HG02571 (cell line): ENCODE measurements around the gene TRIM4.
"Not testable (repeated sequence)": the region's sequence is repeated elsewhere in the genome, so short reads cannot be mapped to it uniquely, and the experiment has no call there.

Experiments used
- ATAC-seq: cut with Tn5 transposase; IDR thresholded peaks from one replicate; pipeline ENCODE4 v1.9.1; 2021; ENCODE audit warnings: mild to moderate bottlenecking, moderate library complexity; ENCODE audit not compliant: unreplicated experiment

The TRIM4 gene

DNA sequence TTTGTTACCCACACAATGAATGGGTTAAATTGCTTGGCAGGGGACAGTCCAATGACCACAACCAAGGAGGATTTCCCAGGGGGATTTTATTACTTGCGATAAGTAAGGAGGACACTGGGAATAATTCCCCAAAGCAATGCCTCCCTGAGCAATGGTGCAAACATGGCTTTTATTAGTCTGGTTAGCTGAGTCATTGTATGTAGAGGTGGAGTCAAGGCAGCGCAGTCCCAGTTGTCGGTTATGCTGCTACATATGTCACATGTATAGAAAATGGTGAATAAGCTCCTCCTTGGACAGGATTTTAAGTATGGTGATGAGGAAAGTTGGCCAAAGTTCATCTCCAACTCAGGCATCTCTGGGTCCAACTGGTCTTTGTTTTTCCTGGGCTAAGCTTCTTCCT lies 3.9 kb upstream of the TRIM4 start:
- no peak for ATAC-seq

DNA sequence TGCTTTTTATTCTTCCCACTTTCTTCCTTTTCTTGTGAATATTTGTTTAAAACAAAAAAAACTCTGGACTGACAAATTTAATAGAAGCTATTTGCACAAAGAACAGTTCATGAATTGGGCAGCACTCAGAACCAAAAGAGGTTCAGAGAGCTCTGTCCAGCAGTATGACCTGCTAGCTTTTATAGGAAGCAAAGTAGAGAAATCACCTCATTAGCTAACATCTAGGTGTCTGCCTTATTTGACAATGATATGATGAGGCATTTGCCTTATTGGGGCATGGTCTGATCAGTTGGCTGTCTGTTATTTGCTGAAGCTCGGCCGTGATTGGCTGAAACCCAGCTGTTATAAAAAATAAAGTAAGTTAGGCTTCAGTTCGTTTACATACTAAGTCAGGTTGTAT lies 819 bp upstream of the TRIM4 start:
- no peak for ATAC-seq

DNA sequence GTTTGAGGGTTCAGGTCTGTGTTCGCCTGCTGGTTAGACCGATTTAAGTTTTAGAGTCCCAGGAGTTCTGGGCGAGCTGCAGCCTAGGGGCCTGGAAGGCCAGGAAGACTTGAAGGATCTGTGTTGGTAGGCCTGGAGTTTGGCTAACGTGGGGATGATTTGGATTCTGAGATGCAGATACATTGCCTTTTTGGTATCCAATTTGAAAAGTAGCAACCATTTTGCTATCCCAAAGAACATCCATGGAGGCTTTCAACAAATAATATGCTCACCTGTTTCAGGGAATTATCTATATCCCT lies 433 bp upstream of the TRIM4 start:
- no peak for ATAC-seq

DNA sequence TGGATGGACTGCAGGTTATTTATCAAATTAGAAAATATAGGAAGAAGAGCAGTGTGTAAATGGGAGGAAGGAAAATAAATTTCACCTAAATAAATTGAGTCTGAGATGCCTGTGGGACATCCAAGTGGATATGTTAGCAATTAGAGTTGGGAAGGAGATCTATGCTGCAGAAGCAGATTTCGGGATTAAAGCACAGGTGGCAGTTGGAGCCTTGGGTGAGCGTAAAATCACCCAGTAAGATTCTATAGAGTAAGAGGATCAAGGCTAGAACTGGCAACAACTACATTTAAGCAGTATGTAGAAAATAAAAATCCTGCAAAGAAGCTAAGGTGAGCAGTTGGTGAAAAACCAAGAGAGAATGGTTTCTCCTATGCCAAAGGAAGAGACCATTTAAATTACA lies 8.4 kb downstream of the TRIM4 start:
- no peak for ATAC-seq

DNA sequence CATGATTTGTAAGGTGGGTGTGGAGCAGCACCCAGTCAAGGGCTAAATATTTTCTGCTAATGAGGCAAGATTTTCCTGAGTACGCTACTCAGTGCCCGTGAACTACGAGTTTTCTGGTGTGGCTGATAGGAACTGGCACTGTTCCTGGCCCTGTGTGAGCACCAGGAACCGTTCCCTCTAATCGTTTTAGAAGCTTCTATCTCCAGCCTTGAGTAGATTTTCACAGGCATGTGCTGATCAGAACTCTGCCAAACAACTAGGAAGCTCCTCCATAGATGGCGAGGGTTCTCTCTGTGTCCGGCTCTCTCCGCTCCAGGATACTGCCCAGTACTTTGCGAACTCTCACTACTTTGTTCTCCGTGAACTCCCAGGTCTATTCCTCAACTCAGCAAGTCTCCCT lies 17.7 kb downstream of the TRIM4 start:
- no peak for ATAC-seq

DNA sequence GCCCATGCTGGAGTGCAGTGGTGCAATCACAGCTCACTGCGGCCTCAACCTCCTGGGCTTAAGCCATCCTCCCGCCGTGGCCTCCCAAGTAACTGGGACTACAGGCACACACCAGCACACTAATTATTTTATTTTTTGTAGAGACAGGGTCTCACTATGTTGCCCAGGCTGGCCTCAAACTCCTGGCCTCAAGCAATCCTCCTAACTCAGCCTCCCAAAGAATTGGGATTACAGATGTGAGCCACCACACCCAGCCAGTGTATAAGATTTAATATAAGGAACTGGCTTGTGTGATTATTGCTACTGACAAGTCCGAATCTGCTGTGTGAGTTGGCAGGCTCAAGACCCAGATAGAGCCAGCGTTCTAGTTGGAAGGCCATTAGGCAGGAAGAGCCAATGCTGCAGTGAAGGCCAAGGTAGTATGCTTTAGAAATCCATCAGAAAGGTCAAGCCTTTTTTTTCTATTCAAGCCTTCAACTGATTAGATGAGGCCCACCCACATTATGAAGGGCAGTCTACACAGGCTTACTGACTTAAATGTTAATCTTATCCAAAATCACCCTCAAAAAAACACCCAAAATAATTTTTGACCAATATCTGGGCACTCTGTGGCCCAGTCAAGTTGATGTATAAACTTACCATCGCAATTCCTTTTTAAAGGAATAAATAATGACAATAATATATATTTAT lies 19.4 kb downstream of the TRIM4 start:
- ATAC-seq: no peak

DNA sequence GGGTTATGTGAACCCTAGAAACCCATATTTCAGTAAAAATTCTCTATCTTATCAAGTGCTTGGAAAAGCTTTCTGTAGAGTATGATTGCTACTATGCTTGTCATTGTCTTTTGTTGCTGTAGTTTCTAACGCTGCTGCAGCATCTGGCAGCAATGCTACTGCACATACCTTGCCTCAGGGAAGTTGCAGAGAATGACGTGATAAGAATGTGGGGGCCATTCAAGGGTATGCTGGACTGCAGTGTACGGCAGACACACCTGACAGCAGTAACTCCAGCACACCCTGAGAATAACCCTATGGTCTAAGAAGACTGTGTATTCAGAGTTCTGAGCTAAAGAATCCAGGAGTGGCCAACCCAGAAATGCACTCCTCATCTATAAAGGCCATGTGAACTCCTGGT lies 20.5 kb downstream of the TRIM4 start:
- no peak for ATAC-seq

DNA sequence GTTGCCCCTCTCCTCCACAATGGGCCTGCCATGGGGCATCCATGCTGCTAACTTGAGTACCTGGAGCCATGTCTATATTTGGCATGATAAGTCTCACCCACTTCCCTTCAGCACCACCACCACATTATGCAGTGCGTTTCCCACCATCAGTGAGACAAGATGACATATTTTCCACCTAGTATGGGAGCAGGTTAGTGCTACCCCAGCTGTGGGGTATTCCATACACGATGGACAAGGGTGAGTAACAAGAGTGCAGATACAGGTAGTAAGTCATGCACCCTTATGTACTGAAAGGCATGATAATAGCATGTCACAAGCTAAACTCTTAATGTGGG lies 21.3 kb downstream of the TRIM4 start:
- no peak for ATAC-seq

DNA sequence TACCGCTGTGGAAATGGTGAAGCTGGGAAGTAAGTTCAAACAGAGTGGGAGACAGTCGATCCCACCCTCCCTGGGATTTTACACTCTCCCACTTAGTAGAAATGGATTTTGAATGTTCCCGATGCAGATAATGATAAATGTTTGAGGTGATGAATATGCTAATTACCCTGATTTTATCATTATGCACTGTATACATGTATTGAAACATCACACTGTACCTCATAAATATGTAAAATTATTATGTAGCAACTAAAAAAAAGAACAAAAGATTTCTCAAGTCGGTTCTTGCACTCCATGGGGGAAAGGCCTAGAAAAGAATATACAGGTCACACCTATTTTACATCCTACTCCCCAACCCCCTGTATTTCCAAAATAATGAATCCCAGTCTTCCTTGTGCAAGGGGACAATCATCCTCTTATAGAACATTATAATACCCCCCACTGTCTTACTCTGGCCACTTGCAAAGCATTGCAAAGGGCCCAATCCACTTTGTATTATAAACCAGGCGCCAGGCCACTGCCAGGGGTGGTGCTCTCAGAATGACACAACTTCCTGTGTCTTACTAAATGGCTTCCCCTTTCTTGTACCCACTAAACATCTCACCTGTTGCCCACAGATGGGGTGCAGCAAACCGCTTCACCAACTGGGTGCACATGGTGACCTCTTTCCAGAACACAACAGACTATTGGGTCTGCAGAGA lies 21.9 kb downstream of the TRIM4 start:
- ATAC-seq: no peak

DNA sequence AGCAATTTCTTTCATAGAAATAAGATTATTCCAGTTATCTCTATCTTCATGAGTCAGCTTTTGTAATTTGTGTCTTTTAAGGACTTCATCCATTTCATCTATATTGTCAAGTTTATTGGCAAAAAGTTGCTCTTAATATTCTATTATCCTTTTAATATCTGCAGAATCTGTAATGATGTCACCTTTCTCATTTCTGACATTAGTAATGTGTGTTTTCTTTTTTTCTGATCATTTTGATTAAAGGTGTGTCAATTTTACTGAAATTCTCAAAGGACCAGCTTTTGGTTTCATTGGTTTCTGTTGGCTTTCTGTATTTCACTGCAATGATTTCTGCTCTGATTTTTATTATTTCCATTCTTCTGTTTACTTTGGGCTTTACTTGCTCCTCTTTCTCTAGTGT lies 24.6 kb downstream of the TRIM4 start:
- no peak for ATAC-seq

DNA sequence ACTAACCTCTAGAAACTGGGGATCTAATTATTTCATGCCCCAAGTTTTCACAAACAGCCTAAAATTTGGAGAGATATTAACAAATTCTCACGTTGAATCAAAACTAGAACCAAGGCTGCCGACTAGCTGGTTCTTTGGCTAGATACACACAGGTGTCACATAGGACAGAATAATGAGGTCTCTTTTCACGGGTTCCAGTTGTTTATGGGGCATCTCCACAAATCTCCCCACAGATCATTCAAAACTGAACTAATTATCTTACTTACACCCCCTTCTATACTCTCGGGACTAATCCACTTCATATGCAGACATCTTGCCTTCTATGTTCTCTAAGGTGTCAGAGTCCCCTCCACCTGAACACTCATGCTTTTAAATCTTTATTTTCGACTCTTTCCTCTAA lies 26.1 kb downstream of the TRIM4 start:
- ATAC-seq: no peak

DNA sequence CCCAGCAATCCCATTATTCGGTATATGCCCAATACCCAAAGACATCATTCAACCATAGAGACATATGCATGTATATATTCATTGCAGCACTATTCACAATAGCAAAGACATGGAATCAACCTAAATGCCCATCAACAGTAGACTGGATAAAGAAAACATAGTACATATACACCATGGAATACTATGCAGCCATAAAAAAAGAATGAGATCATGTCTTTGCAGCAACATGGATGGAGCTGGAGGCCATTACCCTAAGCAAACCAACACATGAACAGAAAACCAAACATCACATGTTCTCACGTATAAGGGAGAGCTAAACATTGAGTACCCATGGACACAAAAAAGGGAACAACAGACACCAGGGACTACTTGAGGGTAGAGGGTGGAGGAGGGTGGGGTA lies 29.0 kb downstream of the TRIM4 start:
- not testable (repeated sequence) for ATAC-seq

DNA sequence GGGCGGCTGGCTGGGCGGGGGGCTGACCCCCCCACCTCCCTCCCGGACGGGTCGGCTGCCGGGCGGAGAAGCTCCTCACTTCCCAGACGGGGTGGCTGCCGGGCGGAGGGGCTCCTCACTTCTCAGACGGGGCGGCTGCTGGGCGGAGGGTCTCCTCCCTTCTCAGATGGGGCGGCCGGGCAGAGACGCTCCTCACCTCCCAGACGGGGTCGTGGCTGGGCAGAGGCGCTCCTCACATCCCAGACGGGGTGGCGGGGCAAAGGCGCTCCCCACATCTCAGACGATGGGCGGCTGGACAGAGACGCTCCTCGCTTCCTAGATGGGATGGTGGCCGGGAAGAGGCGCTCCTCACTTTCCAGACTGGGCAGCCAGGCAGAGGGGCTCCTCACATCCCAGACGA lies 31.0 kb downstream of the TRIM4 start:
- ATAC-seq: not testable (repeated sequence)

DNA sequence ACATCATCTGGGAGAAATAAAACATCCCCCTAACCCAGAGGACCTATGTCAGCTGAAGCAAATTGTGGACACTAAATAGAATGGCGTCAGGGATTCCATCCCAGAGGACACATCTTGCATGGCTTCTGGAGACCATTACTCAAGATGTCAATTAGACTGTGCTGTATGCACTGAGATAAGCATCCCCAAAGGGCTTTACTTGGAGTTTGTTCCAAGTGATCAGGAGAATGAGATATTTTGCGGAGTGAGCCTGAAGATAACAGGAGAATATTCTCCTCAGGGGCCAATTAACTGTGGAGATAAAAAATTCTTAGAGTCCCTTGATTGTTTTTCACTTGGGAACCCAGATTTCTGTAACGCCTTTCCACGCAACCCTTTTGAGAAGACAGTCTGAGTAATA lies 38.0 kb downstream of the TRIM4 start:
- no peak for ATAC-seq

DNA sequence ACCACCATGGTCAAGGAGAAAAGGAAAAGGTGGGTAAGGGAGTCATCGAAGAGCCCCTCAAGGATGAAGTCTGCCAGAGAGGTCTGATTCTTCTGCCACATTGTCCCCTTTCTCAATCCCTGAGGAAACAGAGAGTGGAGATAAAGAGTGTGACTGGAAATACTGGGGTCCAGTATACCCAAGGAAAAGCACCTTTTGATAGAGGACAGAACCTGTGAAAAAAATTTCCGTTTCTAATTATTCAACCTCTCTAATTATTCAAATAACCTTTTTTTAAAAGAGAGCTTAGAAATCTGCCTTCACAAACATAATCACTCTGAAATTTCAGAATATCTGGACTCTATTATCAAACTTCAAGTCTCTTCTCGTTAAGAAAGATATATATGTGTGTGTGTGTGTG lies 42.4 kb downstream of the TRIM4 start, which contains the start of gene OR2AE1:
OR2AE1 (minus strand) TSS at position 101 of the 400 bp plus-strand sequence; CDS start at position 101, 0 bp downstream.
- ATAC-seq: no peak

DNA sequence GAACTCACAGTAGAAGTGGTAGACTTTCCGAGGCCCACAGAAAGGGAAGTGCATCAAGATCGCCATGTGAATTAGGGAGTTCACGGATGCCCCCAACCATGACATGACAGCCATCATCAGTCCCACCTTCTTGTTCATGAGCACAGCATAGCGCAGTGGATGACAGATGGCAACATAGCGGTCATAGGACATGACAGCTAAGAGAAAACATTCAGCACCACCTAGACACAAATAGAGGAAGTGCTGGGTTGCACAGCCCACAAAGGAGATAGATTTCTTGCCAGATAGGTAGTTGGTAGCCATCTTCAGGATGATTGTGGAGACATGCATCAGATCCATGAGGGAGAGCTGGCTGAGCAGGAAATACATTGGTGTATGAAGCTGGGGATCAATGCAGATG lies 42.8 kb downstream of the TRIM4 start:
- no peak for ATAC-seq

DNA sequence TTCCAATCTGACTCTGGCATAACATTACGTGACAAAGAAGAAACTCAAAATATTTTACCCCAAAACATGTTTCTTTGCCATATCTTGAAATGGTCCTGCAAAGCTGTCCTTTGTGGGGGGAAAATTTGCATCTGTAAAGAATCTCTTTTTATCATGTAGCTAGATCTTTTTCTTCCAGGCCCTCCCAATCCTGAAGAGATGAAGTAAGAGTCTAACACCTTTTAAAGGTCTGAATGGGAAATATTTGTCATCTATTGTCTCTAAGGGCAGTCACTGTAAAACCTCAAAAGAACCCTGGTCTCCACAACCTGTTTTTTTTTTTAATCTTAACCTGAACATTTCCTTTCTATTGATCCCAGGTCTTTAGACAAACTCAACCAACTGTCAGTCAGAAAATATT lies 51.1 kb downstream of the TRIM4 start:
- ATAC-seq: no peak

DNA sequence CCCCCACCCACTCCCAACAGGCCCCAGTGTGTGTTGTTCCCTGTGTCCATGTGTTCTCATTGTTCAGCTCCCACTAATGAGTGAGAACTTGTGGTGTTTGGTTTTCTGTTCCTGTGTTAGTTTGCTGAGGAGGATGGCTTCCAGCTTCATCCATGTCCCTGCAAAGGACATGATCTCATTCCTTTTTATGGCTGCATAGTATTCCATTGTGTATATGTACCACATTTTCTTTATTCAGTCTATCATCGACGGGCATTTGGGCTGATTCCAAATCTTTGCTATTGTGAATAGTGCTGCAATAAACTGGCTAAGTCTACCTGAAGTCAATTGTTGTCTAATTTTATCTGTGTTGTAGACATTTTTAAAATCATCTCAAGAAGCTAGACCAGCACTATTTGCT lies 51.9 kb downstream of the TRIM4 start:
- not testable (repeated sequence) for ATAC-seq

DNA sequence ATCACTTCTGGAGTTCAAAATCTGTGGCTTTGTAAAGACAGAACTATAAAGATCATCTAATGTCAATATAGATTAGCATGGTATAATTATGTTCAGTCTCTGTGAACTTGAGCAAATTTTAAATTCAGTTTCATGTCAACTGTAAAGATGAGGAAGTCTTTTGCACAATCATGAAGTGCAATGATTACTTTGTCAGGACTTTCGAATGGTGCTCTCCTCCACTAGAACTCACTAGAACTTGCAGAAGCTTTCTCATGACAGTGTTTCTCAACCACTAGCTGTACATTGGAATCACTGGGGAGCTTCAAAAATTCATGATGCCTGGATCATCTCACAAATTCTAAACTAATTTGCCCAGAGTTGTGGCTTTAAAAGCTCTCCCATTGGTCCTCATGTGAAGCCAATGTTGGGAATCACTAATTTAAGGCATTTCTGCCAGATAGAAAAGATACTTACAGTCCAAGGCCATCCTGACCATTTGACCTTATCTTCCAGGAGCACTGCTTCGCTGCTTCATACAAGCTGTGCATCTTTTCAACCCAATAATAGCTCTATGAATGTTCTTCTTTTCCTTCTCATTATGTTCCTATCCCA lies 55.4 kb downstream of the TRIM4 start:
- no peak for ATAC-seq

DNA sequence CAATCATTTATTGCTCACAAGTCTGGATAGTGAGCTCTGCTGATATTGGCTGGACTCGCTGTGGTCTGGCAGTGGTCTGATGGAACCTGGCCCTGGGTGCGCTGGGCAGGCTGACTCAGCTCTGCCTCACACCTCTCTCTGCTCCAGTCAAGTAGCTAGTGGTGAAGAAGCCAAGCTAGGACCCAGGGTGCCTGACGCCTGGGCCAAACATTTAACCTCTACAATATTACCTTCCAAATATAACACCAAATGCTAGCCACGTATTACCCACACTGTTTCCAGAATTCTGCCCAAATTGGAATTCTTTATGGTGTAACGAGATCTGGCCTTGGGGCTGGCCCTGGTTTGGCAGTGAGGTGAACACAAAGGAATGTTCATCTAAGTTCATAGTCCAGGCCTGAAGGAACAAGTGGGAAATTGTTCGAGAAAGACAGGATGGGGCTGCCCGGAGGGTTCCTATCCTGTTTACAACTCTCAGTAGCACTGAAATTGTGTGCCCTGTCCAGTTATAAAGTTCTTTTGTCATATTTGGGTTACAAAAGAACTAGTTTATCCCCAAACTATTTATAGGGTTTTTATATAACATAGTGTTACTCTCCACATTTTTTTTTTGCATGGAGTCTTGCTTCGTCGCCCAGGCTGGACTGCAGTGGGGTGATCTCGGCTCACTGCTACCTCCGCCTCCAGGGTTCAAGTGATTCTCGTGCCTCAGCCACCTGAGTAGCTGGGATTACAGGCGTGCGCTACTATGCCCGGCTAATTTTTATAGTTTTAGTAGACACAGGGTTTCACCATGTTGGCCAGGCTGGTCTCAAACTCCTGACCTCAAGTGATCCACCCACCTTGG lies 58.8 kb downstream of the TRIM4 start:
- ATAC-seq: no peak

DNA sequence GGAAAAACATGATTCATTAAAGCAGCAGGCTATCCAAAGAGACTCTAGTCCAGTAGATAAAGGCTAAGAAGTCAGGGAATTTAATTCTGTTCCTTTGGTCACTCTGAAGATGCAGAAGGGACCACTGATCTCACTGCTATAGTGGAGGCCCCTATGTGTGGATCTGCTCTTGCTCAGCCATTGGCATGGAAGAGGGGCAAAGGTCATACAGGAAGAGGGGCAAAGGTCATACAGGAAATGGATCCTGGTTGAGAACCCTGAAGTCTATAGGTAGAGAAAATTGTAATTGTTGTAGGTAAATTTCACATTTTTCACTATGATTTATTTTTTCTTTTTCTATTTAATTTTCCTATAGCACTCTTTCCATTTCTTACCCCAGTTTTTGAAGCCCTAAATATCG lies 64.1 kb downstream of the TRIM4 start:
- ATAC-seq: no peak
